ENCODE data around the gene MS4A5.

The MS4A5 gene

DNA sequence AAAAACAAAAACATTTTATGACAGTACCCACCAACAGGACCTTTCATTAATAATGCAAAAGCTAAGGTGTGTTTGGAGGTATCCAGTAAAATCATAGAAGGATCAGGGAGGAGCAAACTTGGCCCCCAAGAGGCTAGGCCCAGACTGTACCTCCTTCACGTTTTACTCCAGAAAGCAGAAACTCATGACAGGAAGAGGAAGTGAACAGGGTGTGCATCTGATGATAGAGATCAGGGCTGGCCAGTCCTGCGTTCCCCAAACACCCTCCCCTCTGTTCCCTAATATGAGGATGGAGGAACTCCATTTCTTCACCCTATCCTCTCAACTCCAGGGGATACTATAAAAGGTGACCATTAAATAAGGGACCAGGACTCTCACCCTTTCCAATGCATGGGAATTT, 53.0 kb downstream of the MS4A5 start:
- DNase-seq (ENCODE audit: low read depth): peak; percentile 5

DNA sequence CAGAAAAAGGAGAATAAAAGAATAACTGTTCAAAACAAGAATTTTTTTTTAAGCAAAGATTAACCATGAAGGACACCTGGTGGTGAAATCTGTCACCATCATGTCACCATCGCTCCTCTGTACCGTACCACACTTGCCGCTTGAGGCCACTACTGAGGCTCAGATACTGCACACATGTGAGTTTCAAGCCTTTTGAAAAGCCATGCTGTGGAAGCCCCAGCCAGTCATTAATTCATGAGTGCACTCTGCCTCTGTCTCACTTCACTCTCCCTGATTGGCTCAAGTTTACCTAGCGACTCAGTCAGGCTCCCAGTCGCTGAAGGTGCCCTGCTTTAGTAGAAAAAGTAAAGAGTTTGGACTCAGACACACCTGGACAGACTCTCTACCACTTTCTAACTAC, 56.6 kb downstream of the MS4A5 start:
- no peak for DNase-seq (ENCODE audit: low read depth)

DNA sequence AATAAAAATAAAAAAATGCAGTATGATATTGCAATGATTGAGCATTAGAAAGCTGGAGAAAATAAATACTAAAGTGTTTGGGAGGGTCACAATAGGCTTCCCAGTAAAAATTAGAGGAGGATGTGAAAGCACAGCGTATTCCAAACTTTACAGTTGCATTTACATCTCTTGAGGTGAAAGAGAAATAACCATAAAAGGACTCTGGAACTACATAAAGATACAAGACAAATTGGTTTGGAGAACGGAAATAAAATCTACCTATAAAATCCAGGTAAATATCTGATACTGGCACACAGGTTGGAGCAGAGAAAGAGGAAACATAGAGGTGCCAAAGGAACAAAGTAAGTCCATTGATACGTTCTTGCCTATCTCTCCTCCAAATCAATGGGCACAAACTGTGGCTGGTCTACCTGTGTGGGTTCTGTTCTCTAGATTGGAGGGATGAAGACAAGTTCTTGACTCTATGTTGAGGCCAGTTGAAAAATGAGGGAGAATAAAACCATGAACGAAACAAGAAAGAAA, 63.2 kb downstream of the MS4A5 start, which contains the start of gene MS4A12:
Gene MS4A12, plus strand, starts transcription at position 291 of the 522 bp plus-strand sequence. CDS start 4,541 bp downstream, outside the sequence.
- DNase-seq (ENCODE audit: low read depth): no peak

DNA sequence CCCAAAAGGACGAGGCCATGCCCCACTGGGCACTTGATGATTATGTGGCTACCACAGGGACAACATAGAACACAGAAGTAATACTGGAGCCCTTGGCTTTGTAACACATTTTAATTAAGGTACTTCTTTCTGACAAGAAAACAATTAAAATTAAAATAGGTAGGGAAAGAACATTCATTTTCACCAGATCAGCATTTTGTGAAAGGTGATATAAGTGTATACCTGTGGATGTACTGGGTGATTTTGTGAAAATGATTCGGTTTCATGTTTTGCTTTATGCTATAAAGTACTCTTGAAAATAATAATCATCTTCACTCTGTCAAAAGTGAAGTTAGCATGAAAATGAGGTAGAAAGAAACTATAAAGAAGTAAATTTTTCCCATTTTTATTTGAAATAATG, 64.1 kb downstream of the MS4A5 start:
- DNase-seq (ENCODE audit: low read depth): no peak

Measured in CMK (cell line).